Skeletal muscle tissue (tissue), 5 donors: ENCODE results near the gene CCL21. TPM values are rescaled to one million over a fixed set of nuclear protein-coding genes. Genes with fewer than 3 reads are reported as not detected.

Experiments used
- H3K27ac ChIP-seq: one replicate; pipeline ENCODE4 v1.7.0; 2013; ENCODE audit warnings: mild to moderate bottlenecking, low read depth, low read length, inconsistent platforms
- H3K27me3 ChIP-seq, 3 donors: one replicate each; pipeline ENCODE4 v1.7.0; 2013; ENCODE audit warnings: low read length in 3 of 3; ENCODE audit not compliant: control insufficient read depth in 3 of 3, insufficient read depth in 3 of 3
- H3K36me3 ChIP-seq, 3 donors: one replicate each; pipeline ENCODE4 v1.7.0; 2013; ENCODE audit warnings: low read length in 3 of 3; ENCODE audit not compliant: control insufficient read depth in 3 of 3, insufficient read depth in 3 of 3
- H3K4me1 ChIP-seq, 3 donors: one replicate each; pipeline ENCODE4 v1.7.0; 2013; ENCODE audit warnings: low read length in 3 of 3, mild to moderate bottlenecking in 3 of 3; ENCODE audit not compliant: control insufficient read depth in 3 of 3, insufficient read depth in 3 of 3
- H3K4me3 ChIP-seq, 3 donors: one replicate each; pipeline ENCODE4 v1.7.0; 2013; ENCODE audit warnings: low read length in 3 of 3
- H3K9ac ChIP-seq, 3 donors: one replicate each; pipeline ENCODE4 v1.7.0; 2013; ENCODE audit warnings: low read length in 3 of 3, mild to moderate bottlenecking in 3 of 3, moderate library complexity in 2 of 3, low read depth in 1 of 3
- H3K9me3 ChIP-seq, 3 donors: one replicate each; pipeline ENCODE4 v1.7.0; 2013; ENCODE audit warnings: low read length in 3 of 3; ENCODE audit not compliant: control insufficient read depth in 3 of 3
- small RNA-seq: library from RNA; depleted of rRNA; stranded (forward); fragments of <200 nt; gene quantifications from one replicate; pipeline ENCODE3, GENCODE V24; 2014
- total RNA-seq: library from RNA; depleted of rRNA; stranded (reverse); fragments of >200 nt; gene quantifications from one replicate; pipeline ENCODE4 v1.2.3, GENCODE V29; 2014
- donor health status: Osteomylitis.

CCL21 gene
- total RNA-seq, 1 donor from 2014 or later = 15.7 TPM

- Histone ChIP-seq H3K4me3 (no peak within 1 kb of the TSS), H3K36me3 (peaks cover 18 to 35% (median 22%) of the 10 kb centered on the region in 3 donors), H3K27me3 (no peaks in the 10 kb centered on the region), H3K9me3 (no peaks in the 10 kb centered on the region), H3K4me1 (peaks cover 7 to 25% (median 17%) of the 10 kb centered on the region in 3 donors), H3K27ac (no peak within 1 kb of the TSS), H3K9ac (no peak within 1 kb of the TSS)
Observed at GRCh38 chr9:34662526-34663302, 47.2 kb downstream of the CCL21 start, which contains the start of gene CCL27. Gene CCL27, minus strand, starts transcription at chr9:34662657. Its CDS starts 24 bp downstream, at chr9:34662633.

DNA sequence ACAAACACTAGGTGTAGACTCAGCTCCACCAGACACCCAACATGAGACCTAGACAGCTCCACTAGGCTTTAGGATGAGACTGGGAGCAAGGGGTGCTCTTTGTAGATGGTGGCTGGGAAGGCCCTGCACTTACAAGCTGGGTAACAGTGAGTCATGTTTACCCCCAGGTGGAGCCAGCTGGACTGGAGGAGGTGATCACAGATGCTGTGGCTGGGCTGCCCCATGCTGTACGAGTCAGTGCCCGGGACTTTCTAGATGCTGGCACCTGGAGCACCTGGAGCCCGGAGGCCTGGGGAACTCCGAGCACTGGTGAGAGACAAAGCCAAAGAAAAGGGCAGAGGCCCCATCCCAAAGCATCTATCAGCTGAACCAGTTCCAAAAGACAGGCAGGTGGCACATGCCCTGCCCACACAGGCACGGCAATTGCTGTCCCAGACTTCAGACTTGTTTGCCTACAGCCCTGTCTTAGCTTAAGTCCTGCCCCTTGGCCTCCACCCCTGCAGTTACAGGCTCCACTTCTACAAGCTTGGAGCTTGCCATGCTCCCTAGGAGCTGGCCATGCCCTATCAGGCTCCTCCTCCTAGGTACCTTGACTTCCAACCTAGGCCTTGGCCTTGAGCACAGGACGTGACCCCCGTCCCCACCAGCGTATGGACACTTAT lies 50.2 kb downstream of the CCL21 start:
- no peaks in the 10 kb centered on the region for H3K9me3 ChIP-seq
- H3K4me1 ChIP-seq = peaks cover 11 to 16% (median 16%) of the 10 kb centered on the region in 3 donors
- no peak overlapping the region for H3K9ac ChIP-seq
- H3K36me3 ChIP-seq = peaks cover 18 to 44% (median 27%) of the 10 kb centered on the region in 3 donors
- no peaks in the 10 kb centered on the region for H3K27me3 ChIP-seq
- no peak overlapping the region for H3K4me3 ChIP-seq
- H3K27ac ChIP-seq = no peak overlapping the region

Small RNAs within 50 kb of the gene (small RNA-seq; reads per million reads assigned to genes)
- gene CCL27 = not detected

Other genes starting within 250 kb of the CCL21 start
- 4.2 TPM for gene ENHO, start 187.1 kb downstream of the CCL21 start, total RNA-seq
- 3.1 TPM for gene CNTFR, start 120.4 kb downstream of the CCL21 start, total RNA-seq
- 25.6 TPM for gene RPP25L, start 98.0 kb downstream of the CCL21 start, total RNA-seq
- gene DCTN3, start 89.6 kb downstream of the CCL21 start, total RNA-seq = 67.8 TPM
- gene ARID3C, start 81.1 kb downstream of the CCL21 start, total RNA-seq = not detected
- 14.1 TPM for gene SIGMAR1, start 72.3 kb downstream of the CCL21 start, total RNA-seq
- gene GALT, start 63.5 kb downstream of the CCL21 start, total RNA-seq = 23.0 TPM
- gene IL11RA, start 58.0 kb downstream of the CCL21 start, total RNA-seq = 75.7 TPM
- gene CCL27, start 47.5 kb downstream of the CCL21 start, total RNA-seq = not detected
- gene CCL19, start 18.9 kb downstream of the CCL21 start, total RNA-seq = not detected
- under 0.01 TPM for gene PHF24, start 248.1 kb upstream of the CCL21 start, total RNA-seq